ENCODE results near the gene MTMR6. TPM values are rescaled to one million over a fixed set of nuclear protein-coding genes. Genes with fewer than 3 reads are reported as not detected.
A peak's percentile ranks its signal among the peaks of the same experiment; 100 is the strongest.

MTMR6 gene
- polyA plus RNA-seq, 4 donors: 5.6 to 10.7 (median 8.4) TPM

GRCh38 chr13:25244123-25244522, 43.2 kb downstream of the MTMR6 start:
- Histone ChIP-seq H3K36me3 (ENCODE audit: control insufficient read depth in 3 of 3, insufficient read depth in 2 of 3, low read depth in 1 of 3, low read length in 3 of 3) (no peaks in the 10 kb centered on the region), H3K27ac (ENCODE audit: low read depth in 1 of 3, low read length in 2 of 3) (no peak overlapping the region), H3K4me3 (ENCODE audit: low read depth in 1 of 3, low read length in 3 of 3) (no peak overlapping the region), H3K9me3 (ENCODE audit: control insufficient read depth in 2 of 2, insufficient read depth in 1 of 2, low read depth in 1 of 2, low read length in 1 of 2) (peaks cover 0 to 3% of the 10 kb centered on the region in 2 donors), H3K27me3 (ENCODE audit: control insufficient read depth in 3 of 3, insufficient read depth in 3 of 3, low read length in 3 of 3) (no peaks in the 10 kb centered on the region), H3K4me1 (ENCODE audit: control insufficient read depth in 3 of 3, insufficient read depth in 2 of 3, low read depth in 1 of 3, low read length in 2 of 3) (no peaks in the 10 kb centered on the region)
- WGBS, 3 donors: 96 to 99% (median 97%) methylated on average over 6 of the region's 6 CpGs
- DNase-seq (no peak), FAIRE-seq (no peak)

DNA sequence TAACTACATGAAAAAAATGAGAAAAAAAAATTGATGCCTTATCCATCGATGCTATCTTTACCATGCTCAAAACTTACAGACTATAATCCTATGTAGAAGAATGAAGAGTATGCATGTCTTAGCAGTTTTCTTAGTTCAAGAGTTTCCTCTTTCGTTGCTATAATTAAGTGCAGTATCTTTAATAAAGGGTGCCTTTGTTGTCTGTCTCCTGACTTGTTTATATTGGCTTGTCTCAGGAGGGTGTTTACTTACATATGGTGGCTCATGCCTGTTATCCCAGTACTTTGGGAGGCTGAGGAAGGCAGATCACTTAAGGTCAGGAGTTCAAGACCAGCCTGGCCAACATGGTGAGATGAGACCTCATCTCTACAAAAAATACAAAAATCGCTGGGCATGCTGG, 44.3 kb downstream of the MTMR6 start:
- WGBS, 3 donors: 73 to 82% (median 73%) methylated on average over 3 of the region's 3 CpGs
- Histone ChIP-seq H3K27me3 (ENCODE audit: control insufficient read depth in 3 of 3, insufficient read depth in 3 of 3, low read length in 3 of 3) (no peaks in the 10 kb centered on the region), H3K9me3 (ENCODE audit: control insufficient read depth in 2 of 2, insufficient read depth in 1 of 2, low read depth in 1 of 2, low read length in 1 of 2) (peaks cover 0 to 3% of the 10 kb centered on the region in 2 donors), H3K36me3 (ENCODE audit: control insufficient read depth in 3 of 3, insufficient read depth in 2 of 3, low read depth in 1 of 3, low read length in 3 of 3) (no peaks in the 10 kb centered on the region), H3K4me3 (ENCODE audit: low read depth in 1 of 3, low read length in 3 of 3) (no peak overlapping the region), H3K27ac (ENCODE audit: low read depth in 1 of 3, low read length in 2 of 3) (no peak overlapping the region), H3K4me1 (ENCODE audit: control insufficient read depth in 3 of 3, insufficient read depth in 2 of 3, low read depth in 1 of 3, low read length in 2 of 3) (no peaks in the 10 kb centered on the region)
- FAIRE-seq (no peak), DNase-seq (no peak)

DNA sequence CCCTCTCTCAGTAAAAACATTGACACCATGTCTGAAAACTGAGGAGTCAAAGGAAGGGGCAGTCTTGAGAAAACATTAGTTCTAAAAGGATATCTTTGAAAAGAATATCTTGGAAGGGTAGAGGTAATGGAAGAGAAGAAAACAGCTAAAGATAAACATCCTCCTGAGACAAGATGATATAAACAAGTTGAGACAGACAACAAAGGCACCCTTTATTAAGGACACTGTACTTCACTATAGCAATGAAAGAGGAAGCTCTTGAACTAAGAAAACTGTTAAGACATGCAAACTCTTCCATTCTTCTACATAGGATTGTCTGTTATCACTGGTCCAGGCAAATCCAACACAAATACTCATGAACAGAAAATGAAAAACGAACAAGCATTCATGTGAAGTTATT, 46.3 kb downstream of the MTMR6 start:
- DNase-seq (no peak), FAIRE-seq (no peak)
- H3K36me3 ChIP-seq (ENCODE audit: control insufficient read depth in 3 of 3, insufficient read depth in 2 of 3, low read depth in 1 of 3, low read length in 3 of 3): no peaks in the 10 kb centered on the region
- H3K27me3 ChIP-seq (ENCODE audit: control insufficient read depth in 3 of 3, insufficient read depth in 3 of 3, low read length in 3 of 3): no peaks in the 10 kb centered on the region
- H3K4me3 ChIP-seq (ENCODE audit: low read depth in 1 of 3, low read length in 3 of 3): no peak overlapping the region
- WGBS, 3 donors: 0 to 2% (median 0%) methylated on average over 1 of the region's 1 CpG
- no peak overlapping the region for H3K27ac ChIP-seq (ENCODE audit: low read depth in 1 of 3, low read length in 2 of 3)
- H3K9me3 ChIP-seq (ENCODE audit: control insufficient read depth in 2 of 2, insufficient read depth in 1 of 2, low read depth in 1 of 2, low read length in 1 of 2): peaks cover 0 to 3% of the 10 kb centered on the region in 2 donors
- H3K4me1 ChIP-seq (ENCODE audit: control insufficient read depth in 3 of 3, insufficient read depth in 2 of 3, low read depth in 1 of 3, low read length in 2 of 3): no peaks in the 10 kb centered on the region

GRCh38 chr13:25237083-25237482, 50.2 kb downstream of the MTMR6 start:
- no peaks in the 10 kb centered on the region for H3K36me3 ChIP-seq (ENCODE audit: control insufficient read depth in 3 of 3, insufficient read depth in 2 of 3, low read depth in 1 of 3, low read length in 3 of 3)
- H3K9me3 ChIP-seq (ENCODE audit: control insufficient read depth in 2 of 2, insufficient read depth in 1 of 2, low read depth in 1 of 2, low read length in 1 of 2): no peaks in the 10 kb centered on the region
- no peak overlapping the region for H3K27ac ChIP-seq (ENCODE audit: low read depth in 1 of 3, low read length in 2 of 3)
- H3K27me3 ChIP-seq (ENCODE audit: control insufficient read depth in 3 of 3, insufficient read depth in 3 of 3, low read length in 3 of 3): no peaks in the 10 kb centered on the region
- H3K4me1 ChIP-seq (ENCODE audit: control insufficient read depth in 3 of 3, insufficient read depth in 2 of 3, low read depth in 1 of 3, low read length in 2 of 3): no peaks in the 10 kb centered on the region
- WGBS, 3 donors: 70 to 77% (median 73%) methylated on average over 2 of the region's 2 CpGs
- H3K4me3 ChIP-seq (ENCODE audit: low read depth in 1 of 3, low read length in 3 of 3): no peak overlapping the region
- DNase-seq (no peak), FAIRE-seq (no peak)

DNA sequence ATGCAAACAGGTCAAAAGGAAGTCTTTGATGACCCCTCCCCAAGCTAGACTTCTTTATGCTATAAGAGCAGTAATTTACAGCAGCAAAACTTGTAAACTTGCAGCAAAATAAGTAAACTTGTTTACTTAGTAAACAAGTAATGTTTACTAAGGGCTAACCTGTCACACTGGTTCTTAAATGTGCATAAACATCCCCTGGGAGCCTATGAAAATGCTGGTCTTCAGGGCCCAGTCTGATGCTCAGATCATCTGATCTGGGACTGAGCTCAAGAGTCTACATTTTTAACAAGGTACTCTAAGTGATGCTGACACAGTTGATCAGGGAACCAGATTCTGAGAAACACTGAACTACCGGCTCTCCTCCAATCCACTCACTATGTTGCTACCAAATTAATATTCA, 53.4 kb downstream of the MTMR6 start:
- peaks cover 0 to 5% (median 2%) of the 10 kb centered on the region in 3 donors for H3K27me3 ChIP-seq (ENCODE audit: control insufficient read depth in 3 of 3, insufficient read depth in 3 of 3, low read length in 3 of 3)
- no peaks in the 10 kb centered on the region for H3K4me1 ChIP-seq (ENCODE audit: control insufficient read depth in 3 of 3, insufficient read depth in 2 of 3, low read depth in 1 of 3, low read length in 2 of 3)
- FAIRE-seq (no peak), DNase-seq (no peak)
- 90 to 96% (median 90%) methylated on average over 1 of the region's 1 CpG for WGBS, 3 donors
- no peaks in the 10 kb centered on the region for H3K9me3 ChIP-seq (ENCODE audit: control insufficient read depth in 2 of 2, insufficient read depth in 1 of 2, low read depth in 1 of 2, low read length in 1 of 2)
- no peaks in the 10 kb centered on the region for H3K36me3 ChIP-seq (ENCODE audit: control insufficient read depth in 3 of 3, insufficient read depth in 2 of 3, low read depth in 1 of 3, low read length in 3 of 3)
- no peak overlapping the region for H3K27ac ChIP-seq (ENCODE audit: low read depth in 1 of 3, low read length in 2 of 3)
- no peak overlapping the region for H3K4me3 ChIP-seq (ENCODE audit: low read depth in 1 of 3, low read length in 3 of 3)

DNA sequence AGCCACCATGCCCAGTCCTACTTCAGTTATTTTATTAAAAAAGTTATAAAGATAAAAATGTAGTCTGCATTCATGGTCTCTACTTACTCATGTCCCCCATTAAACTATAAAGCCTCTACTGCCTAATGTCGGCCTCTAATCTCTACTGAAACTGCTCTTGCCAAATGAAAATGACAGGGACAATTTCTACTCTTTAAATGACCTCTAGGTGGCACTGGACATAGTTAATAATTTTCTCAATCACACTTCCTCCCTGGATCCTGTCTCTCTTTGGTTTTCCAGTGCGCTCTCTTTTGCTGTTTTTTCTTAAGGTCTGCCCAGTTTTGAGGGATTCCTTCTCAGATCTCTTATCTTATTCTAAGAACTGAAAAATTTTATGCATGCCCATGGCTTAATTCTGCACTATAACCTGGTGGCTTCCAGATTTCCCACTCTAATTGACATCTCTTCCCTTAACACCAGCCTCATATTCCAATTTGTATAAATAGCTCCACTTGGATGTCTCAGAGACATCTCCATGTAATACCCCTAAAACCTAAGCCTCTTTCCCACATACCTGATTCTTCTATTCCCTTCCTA, 54.3 kb downstream of the MTMR6 start:
- Histone ChIP-seq H3K27ac (ENCODE audit: low read depth in 1 of 3, low read length in 2 of 3) (no peak overlapping the region), H3K4me1 (ENCODE audit: control insufficient read depth in 3 of 3, insufficient read depth in 2 of 3, low read depth in 1 of 3, low read length in 2 of 3) (no peaks in the 10 kb centered on the region), H3K27me3 (ENCODE audit: control insufficient read depth in 3 of 3, insufficient read depth in 3 of 3, low read length in 3 of 3) (peaks cover 0 to 5% (median 2%) of the 10 kb centered on the region in 3 donors), H3K4me3 (ENCODE audit: low read depth in 1 of 3, low read length in 3 of 3) (no peak overlapping the region), H3K36me3 (ENCODE audit: control insufficient read depth in 3 of 3, insufficient read depth in 2 of 3, low read depth in 1 of 3, low read length in 3 of 3) (no peaks in the 10 kb centered on the region), H3K9me3 (ENCODE audit: control insufficient read depth in 2 of 2, insufficient read depth in 1 of 2, low read depth in 1 of 2, low read length in 1 of 2) (no peaks in the 10 kb centered on the region)
- FAIRE-seq (peak; percentile 39), DNase-seq (peak; percentile 53 to 61)
- 11 to 24% (median 11%) methylated on average over 2 of the region's 2 CpGs for WGBS, 3 donors

- H3K27ac ChIP-seq (ENCODE audit: low read depth in 1 of 3, low read length in 2 of 3): no peak overlapping the region
- no peak for FAIRE-seq
- no peak for DNase-seq
- no peak overlapping the region for H3K4me3 ChIP-seq (ENCODE audit: low read depth in 1 of 3, low read length in 3 of 3)
- H3K4me1 ChIP-seq (ENCODE audit: control insufficient read depth in 3 of 3, insufficient read depth in 2 of 3, low read depth in 1 of 3, low read length in 2 of 3): no peaks in the 10 kb centered on the region
- no peaks in the 10 kb centered on the region for H3K36me3 ChIP-seq (ENCODE audit: control insufficient read depth in 3 of 3, insufficient read depth in 2 of 3, low read depth in 1 of 3, low read length in 3 of 3)
- peaks cover 0 to 5% (median 2%) of the 10 kb centered on the region in 3 donors for H3K27me3 ChIP-seq (ENCODE audit: control insufficient read depth in 3 of 3, insufficient read depth in 3 of 3, low read length in 3 of 3)
- no peaks in the 10 kb centered on the region for H3K9me3 ChIP-seq (ENCODE audit: control insufficient read depth in 2 of 2, insufficient read depth in 1 of 2, low read depth in 1 of 2, low read length in 1 of 2)
- WGBS, 3 donors: 26 to 35% (median 35%) methylated on average over 5 of the region's 5 CpGs
Measured at GRCh38 chr13:25231517-25231916, 55.8 kb downstream of the MTMR6 start.

DNA sequence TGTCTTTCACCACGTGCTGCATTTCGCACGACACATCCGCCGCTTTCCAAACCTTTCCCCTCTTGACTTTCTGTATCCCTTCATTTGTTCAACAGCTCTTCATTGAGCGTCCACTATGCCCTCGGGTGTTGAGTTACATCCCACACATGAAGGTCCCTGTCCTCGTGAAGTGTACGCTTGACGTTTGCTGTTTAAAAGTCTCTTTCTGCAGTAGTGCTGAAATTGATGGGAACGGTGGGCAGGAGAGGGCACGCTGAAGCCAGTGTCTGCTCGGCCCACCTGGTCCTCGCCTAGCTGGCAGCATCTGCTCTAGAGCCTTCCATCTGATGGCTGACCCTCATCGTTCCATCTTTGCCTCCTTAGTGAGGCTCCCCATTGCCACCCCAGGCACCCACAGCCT, 59.6 kb downstream of the MTMR6 start:
- DNase-seq: no peak
- H3K27me3 ChIP-seq (ENCODE audit: control insufficient read depth in 3 of 3, insufficient read depth in 3 of 3, low read length in 3 of 3): peaks cover 0 to 5% (median 2%) of the 10 kb centered on the region in 3 donors
- no peaks in the 10 kb centered on the region for H3K4me1 ChIP-seq (ENCODE audit: control insufficient read depth in 3 of 3, insufficient read depth in 2 of 3, low read depth in 1 of 3, low read length in 2 of 3)
- H3K36me3 ChIP-seq (ENCODE audit: control insufficient read depth in 3 of 3, insufficient read depth in 2 of 3, low read depth in 1 of 3, low read length in 3 of 3): no peaks in the 10 kb centered on the region
- H3K27ac ChIP-seq (ENCODE audit: low read depth in 1 of 3, low read length in 2 of 3): no peak overlapping the region
- H3K4me3 ChIP-seq (ENCODE audit: low read depth in 1 of 3, low read length in 3 of 3): no peak overlapping the region
- WGBS, 3 donors: 91 to 92% (median 92%) methylated on average over 15 of the region's 15 CpGs
- FAIRE-seq: no peak
- no peaks in the 10 kb centered on the region for H3K9me3 ChIP-seq (ENCODE audit: control insufficient read depth in 2 of 2, insufficient read depth in 1 of 2, low read depth in 1 of 2, low read length in 1 of 2)

DNA sequence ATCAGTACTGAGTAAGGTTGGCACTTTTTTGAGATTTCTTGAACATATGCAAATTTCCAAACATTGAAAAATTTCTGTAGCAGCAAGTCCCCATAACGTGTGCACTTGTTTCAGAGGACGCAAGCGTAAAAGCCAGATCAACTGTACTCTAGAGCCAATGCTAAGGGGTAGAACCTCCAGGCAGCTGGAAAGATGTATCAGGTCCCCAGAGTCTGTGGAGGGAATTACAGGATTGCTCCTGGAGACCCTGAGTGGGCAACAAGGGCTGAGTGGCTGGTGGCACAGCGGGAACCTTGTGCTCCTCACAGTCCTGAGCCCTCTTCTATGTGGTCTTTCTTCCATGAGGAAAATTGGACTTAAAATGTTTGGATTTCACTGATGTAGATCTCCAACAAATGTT, 61.3 kb downstream of the MTMR6 start:
- FAIRE-seq: no peak
- H3K27ac ChIP-seq (ENCODE audit: low read depth in 1 of 3, low read length in 2 of 3): no peak overlapping the region
- H3K27me3 ChIP-seq (ENCODE audit: control insufficient read depth in 3 of 3, insufficient read depth in 3 of 3, low read length in 3 of 3): peaks cover 0 to 5% (median 4%) of the 10 kb centered on the region in 3 donors
- no peak overlapping the region for H3K4me3 ChIP-seq (ENCODE audit: low read depth in 1 of 3, low read length in 3 of 3)
- no peaks in the 10 kb centered on the region for H3K36me3 ChIP-seq (ENCODE audit: control insufficient read depth in 3 of 3, insufficient read depth in 2 of 3, low read depth in 1 of 3, low read length in 3 of 3)
- no peaks in the 10 kb centered on the region for H3K4me1 ChIP-seq (ENCODE audit: control insufficient read depth in 3 of 3, insufficient read depth in 2 of 3, low read depth in 1 of 3, low read length in 2 of 3)
- DNase-seq: no peak
- WGBS, 3 donors: 93 to 95% (median 94%) methylated on average over 4 of the region's 4 CpGs
- no peaks in the 10 kb centered on the region for H3K9me3 ChIP-seq (ENCODE audit: control insufficient read depth in 2 of 2, insufficient read depth in 1 of 2, low read depth in 1 of 2, low read length in 1 of 2)
